Astrocyte of the spinal cord (primary cell): ENCODE results near the gene CTPS2.
A peak's percentile ranks its signal among the peaks of the same experiment; 100 is the strongest.

Experiments
- DNase-seq: peaks from one replicate; pipeline ENCODE4 v3.0.0; 2011; ENCODE audit warnings: low read depth, low spot score
- H3K4me3 ChIP-seq: 2 replicates; pipeline ENCODE4 v1.5.1; 2011; ENCODE audit warnings: low read depth, mild to moderate bottlenecking, low read length, moderate library complexity
- CTCF ChIP-seq: IDR thresholded peaks from 2 replicates; pipeline ENCODE4 v1.5.1; 2012; ENCODE audit warnings: low read depth, mild to moderate bottlenecking, low read length, inconsistent platforms
- in situ Hi-C: cut with HindIII; loops from 2 replicates; pipeline ENCODE4 v1.10.0; 2017; ENCODE audit warnings: low sequenced_read_pairs

Gene CTPS2

DNA sequence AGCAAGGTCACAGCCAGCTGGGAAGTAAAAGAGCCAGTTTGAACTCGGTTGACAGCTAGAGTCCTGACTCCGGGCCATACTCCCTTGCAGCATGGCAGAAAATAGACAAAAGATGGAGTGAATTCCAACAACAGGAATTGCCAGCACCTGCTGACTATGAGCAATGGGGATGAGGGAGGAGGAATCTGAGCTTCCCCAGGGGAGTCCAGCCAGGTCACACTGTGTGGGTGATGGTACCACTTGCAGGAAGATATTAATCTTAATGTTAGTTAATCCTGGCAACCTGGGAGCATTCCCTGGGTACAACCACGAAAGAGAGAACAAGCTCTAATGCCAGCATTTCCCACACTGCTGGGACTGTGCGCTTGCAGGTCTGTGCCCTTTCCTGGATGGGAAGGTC, 110.6 kb downstream of the CTPS2 start:
- in situ Hi-C loops: no loop called here
- DNase-seq: no peak
- H3K4me3 ChIP-seq: no peak overlapping the region
- TF ChIP-seq CTCF: no peak

DNA sequence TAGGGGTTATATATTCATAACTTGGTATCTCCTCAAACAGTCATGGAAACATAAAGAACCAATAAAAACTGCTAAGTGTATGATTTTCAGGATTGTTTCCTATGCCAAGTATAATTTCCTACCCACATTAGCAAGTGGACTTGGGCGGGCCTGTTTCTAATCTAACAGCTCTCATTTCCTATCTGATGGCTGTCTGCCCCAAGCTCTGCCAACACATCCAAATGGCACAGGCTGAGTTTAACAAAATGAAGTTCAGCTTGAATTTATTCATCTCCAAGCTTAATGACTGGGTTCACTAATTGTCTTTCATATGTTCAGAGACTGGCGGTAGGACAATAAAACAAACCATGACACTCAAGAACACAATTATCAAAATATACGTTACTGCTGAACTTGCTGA, 118.0 kb downstream of the CTPS2 start:
- in situ Hi-C loops: no loop called here
- no peak for DNase-seq
- H3K4me3 ChIP-seq: no peak overlapping the region
- no peak for TF ChIP-seq CTCF

DNA sequence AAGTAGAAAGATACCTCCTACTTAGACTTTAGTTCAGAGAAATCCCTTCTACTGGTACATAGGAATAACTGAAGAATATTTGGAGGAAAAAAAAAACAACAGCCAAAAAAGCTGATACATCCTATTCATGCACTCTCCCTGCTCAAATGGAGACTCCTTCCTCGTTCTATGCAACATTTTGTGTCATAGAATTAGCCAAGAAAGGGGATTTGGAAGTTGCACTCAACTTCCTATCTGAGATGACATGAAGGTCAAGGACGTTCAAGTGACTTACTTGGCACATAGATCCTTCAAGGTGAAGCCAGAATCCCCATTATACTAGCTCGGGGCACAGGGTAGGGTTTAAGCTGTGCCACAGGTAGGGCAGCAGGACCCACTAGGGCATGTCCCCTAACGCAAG, 118.7 kb downstream of the CTPS2 start:
- TF ChIP-seq CTCF: no peak
- H3K4me3 ChIP-seq: no peak overlapping the region
- DNase-seq: no peak
- in situ Hi-C loops: no loop called here

DNA sequence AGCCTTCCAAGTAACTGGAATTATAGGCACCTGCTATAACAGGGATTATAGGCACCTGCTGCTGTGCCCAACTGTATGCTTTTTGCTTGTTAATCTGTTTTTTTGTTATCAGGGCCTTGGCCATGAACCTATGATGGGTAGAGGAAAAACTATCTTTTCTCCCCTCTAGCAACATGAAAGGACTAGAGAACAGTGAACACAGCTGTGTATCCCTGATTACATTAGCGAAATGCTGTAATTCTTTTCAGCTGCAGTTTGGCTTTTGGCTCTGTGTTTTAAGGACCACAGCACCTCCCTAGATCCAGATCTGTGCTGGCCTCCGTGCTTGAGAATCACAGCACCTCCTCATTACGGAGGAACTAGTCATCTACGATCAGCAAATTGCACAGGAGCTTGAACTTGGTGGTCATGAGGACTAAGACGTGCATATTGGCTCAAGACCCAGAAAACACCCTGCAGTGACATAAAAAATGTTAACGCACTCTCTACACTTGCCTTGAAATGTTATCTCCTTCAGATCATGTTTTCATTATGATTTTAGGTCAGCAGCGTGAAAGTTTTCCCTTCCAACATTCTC, 120.2 kb downstream of the CTPS2 start:
- in situ Hi-C loops: no loop called here
- DNase-seq: no peak

GRCh38 chrX:16589826-16590225, 122.6 kb downstream of the CTPS2 start:
- DNase-seq: no peak
- TF ChIP-seq CTCF: no peak
- H3K4me3 ChIP-seq: no peak overlapping the region
- in situ Hi-C loops: no loop called here

More for the DNA sequence above, 120.2 kb downstream of the CTPS2 start:
- TF ChIP-seq CTCF: no peak
- no peak overlapping the region for H3K4me3 ChIP-seq

GRCh38 chrX:16589211-16589610, 123.3 kb downstream of the CTPS2 start:
- in situ Hi-C loops: no loop called here
- peak; percentile 72 for DNase-seq
- H3K4me3 ChIP-seq: no peak overlapping the region
- TF ChIP-seq CTCF: no peak

GRCh38 chrX:16588266-16588665, 124.2 kb downstream of the CTPS2 start:
- TF ChIP-seq CTCF: no peak
- DNase-seq: no peak
- in situ Hi-C loops: no loop called here
- no peak overlapping the region for H3K4me3 ChIP-seq
